ENCODE measurements around the gene CFAP74. TPM values are rescaled to one million over a fixed set of nuclear protein-coding genes. Genes with fewer than 3 reads are reported as not detected.

CFAP74 gene
- total and polyA plus RNA-seq, 2 of the 4 experiments (the other 2 are of a cell fraction): not detected

- no peak overlapping the region for H2AK9ac ChIP-seq (replicated peaks; ENCODE audit: low read depth, low read length, poor library complexity)
- in situ Hi-C loops (cut with MboI; ENCODE audit: low sequenced_read_pairs): no loop called here
Measured at GRCh38 chr1:1929639-1930545, 73.7 kb downstream of the CFAP74 start.

More at GRCh38 chr1:1929639-1930545, 73.7 kb downstream of the CFAP74 start:
- Histone ChIP-seq H3K4me3 (ENCODE audit: insufficient read depth, low read depth, low read length) (no peak overlapping the region), H3K18ac (ENCODE audit: low read depth, low read length) (no peak overlapping the region), H3K56ac (ENCODE audit: extremely low read depth, insufficient read depth, low read length) (no peak overlapping the region), H3K4ac (ENCODE audit: low read depth, low read length) (no peak overlapping the region), H2AFZ (replicated peaks; ENCODE audit: low read length, poor library complexity) (no peak overlapping the region), H3K4me1 (ENCODE audit: control insufficient read depth, insufficient read depth, low read length) (no peaks in the 10 kb centered on the region), H3K27me3 (ENCODE audit: control insufficient read depth, insufficient read depth, low read length) (peaks cover 4% of the 10 kb centered on the region; the same call in 1 of the 2 replicates), H3K36me3 (ENCODE audit: control insufficient read depth, insufficient read depth, low read length) (no peaks in the 10 kb centered on the region), H4K91ac (ENCODE audit: insufficient read depth, low read depth, low read length) (no peak overlapping the region), H2BK20ac (ENCODE audit: low read depth, low read length) (no peak overlapping the region), H3K9me1 (ENCODE audit: insufficient read depth, low read length) (no peaks in the 10 kb centered on the region), H2AK5ac (ENCODE audit: low read depth, low read length) (no peak overlapping the region), H3K9me3 (ENCODE audit: control insufficient read depth, insufficient read depth, low read length) (no peaks in the 10 kb centered on the region), H3K79me1 (ENCODE audit: low read depth in 1 of 2, low read length in 2 of 2) (no peaks in the 10 kb centered on the region), H2BK5ac (ENCODE audit: low read depth, low read length, poor library complexity, severe bottlenecking) (no peak overlapping the region), H4K8ac (ENCODE audit: low read depth in 2 of 2, low read length in 2 of 2) (no peak overlapping the region), H4K5ac (ENCODE audit: low read depth, low read length) (no peak overlapping the region), H3K27ac (ENCODE audit: insufficient read depth, low read length) (no peak overlapping the region), H4K20me1 (ENCODE audit: insufficient read depth, low read length) (no peaks in the 10 kb centered on the region), H2BK15ac (ENCODE audit: low read depth, low read length) (no peak overlapping the region), H3K23ac (ENCODE audit: low read depth, low read length) (no peak overlapping the region), H3K4me2 (ENCODE audit: low read depth, low read length) (no peak overlapping the region), H3K14ac (replicated peaks; ENCODE audit: low read depth, low read length) (no peak overlapping the region), H2BK120ac (ENCODE audit: low read depth, low read length) (no peak overlapping the region), H3K9ac (ENCODE audit: low read depth, low read length) (no peak overlapping the region)
- TF ChIP-seq USF2 (IDR thresholded peaks at IDR 0.05; ENCODE audit: low read depth, low read length) (no peak), NFE2L2 (IDR thresholded peaks at IDR 0.05; ENCODE audit: low read depth, low read length) (no peak), CHD1 (IDR thresholded peaks at IDR 0.05; ENCODE audit: low read depth, low read length) (no peak), BHLHE40 (IDR thresholded peaks at IDR 0.05; ENCODE audit: low read depth, low read length) (no peak), ELK1 (IDR thresholded peaks at IDR 0.05; ENCODE audit: borderline replicate concordance, low read depth, low read length) (no peak), SMC3 (IDR thresholded peaks at IDR 0.05; ENCODE audit: low read depth, low read length) (no peak)
- DNase-seq (no peak), ATAC-seq (ENCODE audit: low read depth) (no peak)
- BruUV-seq (replicated peaks): no TSS peak
- ChIA-PET CTCF (interaction anchor here (0.9 kb wide), 1 partner anchor 21 kb away, joined by 3 read pairs; no protein-coding TSS in a partner anchor), POLR2A (ENCODE audit: unreplicated experiment) (no interaction called here)
- intact Hi-C loops (cut with micrococcal nuclease): no loop called here
- dilution Hi-C loops (cut with HindIII; ENCODE audit: low sequenced_read_pairs, unreplicated experiment): no loop called here
- 87% methylated on average over 23 of the region's 38 CpGs; no CpG with 5 or more reads in 1 of the 2 experiments for WGBS, 2 experiments (ENCODE audit: extremely low coverage in 2 of 2, insufficient read length in 1 of 2)
